ENCODE measurements around the gene RFLNA.

The RFLNA gene

DNA sequence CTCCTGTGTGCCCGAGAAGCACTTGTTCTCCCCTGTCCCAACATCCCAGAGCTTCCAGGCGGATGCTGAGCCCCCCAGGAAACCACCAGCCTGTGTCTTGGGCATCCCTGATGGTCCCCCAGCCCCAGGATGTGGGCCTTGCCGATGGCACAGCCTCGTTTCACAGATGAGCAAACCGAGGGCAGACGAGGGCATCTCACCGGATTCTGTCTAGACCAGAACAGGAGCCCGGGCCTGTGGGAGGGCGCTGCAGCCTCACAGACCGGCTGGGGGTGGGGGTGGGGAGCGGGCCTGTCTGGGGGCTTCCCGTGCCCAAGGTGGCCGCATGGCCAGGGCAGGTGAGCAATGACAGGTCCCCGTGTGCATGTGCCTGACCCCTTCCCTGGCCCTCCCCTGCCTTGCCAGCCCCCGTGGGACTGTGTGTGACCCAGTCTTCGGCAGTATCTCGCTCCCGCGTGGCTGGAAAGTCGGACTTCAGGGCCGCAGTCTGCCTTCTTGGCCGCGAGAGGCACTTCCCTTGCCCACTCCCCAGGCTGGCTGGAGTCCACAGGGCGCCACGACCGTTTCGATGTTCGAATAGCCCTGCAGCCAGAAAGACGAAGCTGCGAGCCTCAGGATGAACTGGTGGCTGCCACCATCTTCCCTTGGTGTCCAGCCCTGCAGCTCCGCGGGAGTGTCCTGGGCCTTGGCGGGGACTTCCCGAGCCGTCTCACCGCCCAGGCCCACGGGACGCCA lies 8.9 kb downstream of the RFLNA start:
- DNase-seq (ENCODE audit: low read depth) = no peak

DNA sequence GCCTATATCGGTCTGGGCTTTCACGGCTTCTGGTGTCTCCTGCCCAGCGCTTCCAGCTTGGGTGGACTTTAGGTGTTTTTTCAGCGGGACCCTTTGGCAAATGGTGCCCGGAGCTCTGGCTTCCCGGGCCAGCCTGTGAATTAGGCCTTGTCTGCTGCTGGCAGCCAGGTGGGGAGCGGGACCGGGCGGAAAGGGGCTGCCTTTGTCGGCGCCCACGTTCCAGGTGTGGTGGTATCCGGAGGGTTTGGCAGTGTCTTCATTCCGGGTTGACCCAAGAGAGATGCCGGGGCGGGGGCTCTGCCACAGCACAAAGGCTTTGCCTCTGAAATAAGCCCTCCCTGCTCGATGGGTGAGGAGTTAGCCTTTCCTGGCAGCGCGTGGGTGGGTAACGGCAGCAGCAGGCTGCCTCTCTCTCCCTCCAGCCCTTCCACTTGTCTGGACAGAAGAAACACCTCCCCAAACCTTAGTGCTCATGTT lies 9.5 kb downstream of the RFLNA start:
- DNase-seq (ENCODE audit: low read depth) = no peak

DNA sequence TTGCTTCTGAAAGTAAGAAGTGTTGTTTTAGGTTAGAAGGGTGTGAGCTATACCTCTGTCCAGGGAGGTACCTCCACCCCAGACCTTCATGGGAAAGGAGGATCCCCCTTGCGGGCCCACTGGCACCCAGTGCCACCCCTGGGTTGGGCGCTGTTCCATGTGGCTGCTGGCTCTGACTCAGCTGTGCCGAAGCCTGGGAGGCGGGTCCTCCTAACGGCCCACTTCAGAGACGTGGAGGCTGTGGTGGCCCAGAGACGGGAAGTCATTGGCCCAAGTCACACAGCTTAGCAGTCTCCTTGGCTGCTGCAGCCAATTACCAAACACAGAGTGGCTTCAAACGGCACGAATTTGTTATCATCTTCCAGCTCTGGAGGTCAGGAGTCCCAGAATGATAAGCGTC lies 10.2 kb downstream of the RFLNA start:
- DNase-seq (ENCODE audit: low read depth) = no peak

DNA sequence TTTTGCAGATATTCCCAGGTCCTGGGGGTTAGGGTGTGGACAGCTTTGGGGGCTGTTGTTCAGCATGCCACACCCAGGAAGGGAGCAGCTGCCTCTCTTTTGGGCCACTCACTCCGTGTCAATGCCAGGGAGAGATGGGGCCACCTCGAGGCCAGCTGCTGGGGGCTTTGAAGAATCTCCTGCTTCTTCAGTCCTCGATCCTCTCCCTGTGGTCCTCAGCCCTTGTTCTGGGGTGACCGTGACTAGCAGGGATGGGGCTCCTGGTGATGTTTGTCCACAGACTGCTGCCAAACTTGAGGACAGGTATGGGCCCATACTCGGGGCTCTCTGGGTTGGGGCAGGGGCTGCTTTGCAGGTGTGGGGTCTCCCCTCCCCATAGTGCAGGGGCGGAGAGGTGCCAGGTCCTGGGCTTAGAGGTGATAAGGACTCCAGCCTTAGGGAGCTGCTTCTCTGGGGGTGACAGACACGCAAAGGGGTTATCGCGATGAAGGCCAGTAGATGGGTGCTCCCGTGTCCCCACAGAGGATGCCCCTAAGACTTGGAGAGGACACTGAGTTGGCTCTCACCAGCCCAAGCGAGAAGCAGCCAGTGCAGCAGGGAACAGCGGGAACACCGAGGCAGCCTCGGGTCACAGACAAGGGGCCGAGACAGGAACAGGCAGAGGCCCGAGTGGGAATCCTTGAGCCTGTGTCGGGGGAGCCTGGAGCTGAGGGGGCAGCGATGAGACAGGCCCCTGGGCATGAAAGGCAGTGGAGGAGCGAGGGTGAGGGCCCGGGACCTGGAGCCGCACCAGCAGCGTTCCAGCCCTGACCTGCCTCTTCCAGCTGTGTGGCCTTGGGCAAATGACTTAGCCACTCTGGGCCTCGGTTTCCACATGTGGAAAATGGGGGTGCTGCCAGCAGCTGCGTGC lies 11.1 kb downstream of the RFLNA start:
- no peak for DNase-seq (ENCODE audit: low read depth)

DNA sequence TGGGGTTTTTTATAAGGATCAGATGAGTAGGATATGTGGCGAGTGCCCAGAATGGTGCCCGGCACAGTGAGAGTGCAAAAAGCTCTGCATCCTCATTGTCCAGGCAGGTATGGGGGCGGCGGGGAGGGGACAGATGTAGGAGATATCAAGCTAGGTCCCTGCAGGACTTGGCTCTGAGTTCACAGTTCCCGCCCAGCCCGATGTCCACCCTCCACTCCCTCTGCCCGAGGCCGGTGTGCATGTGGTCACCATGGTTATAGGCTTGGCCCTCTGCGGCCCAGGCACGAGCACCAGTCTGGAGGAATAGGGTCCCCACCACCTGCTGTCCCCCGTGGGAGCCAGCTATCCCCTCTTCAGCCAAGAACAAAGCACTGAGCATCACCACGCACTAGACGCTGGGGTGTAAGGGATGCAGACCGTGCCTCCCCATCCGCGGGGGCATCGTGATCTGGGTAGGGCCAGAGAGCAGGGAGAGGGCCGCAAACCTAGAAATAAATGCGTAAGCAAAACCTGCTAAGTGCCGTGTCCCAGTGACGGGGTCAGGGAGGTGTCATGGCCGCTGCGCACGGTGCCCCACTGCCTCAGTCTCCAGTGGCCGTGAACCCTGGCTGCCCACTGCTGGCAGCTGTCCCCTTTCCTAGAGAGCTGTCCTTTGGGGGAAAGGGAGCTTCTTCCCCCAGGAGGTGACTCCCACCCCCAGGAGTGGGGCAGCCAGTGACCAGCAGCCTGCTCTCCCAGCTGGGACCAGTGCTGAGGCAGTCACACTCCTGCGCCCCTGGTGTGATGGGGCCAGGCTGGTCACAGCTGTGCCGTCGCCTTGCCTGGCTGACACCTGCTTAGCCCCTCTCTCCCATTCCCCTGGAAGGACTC lies 12.0 kb downstream of the RFLNA start:
- no peak for DNase-seq (ENCODE audit: low read depth)

DNA sequence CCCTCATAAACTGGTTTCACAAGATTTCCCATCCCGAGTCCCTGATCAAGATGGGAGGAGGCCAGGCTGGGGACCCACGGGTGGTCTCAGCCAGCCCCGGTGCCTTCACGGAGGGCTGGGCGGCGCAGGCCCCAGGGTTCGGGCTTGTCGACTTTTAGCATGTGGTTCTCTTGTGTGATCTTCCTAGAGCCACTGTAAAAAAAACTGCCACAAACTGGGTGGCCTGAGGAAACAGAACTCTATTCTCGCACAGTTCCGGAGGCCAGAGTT lies 12.6 kb downstream of the RFLNA start:
- no peak for DNase-seq (ENCODE audit: low read depth)

DNA sequence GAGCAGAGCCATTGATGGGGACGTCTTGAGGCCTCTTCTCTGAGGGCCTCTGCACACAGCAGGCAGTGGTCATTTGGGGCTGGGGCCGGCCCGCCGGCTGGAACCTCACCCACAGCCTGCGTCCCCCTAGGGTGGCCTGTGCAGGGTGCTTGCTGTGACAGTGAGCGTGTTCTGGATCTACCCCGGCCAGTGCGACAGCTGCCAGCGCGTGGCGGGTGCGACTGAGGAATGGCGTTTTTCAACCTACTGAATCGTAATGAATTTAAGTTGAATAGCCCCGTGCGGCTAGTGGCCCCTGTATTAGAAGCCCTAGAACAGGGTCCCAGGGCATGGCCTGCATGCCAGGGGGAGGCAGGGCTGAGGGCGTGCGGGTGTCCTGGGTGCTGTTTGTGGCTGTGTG lies 13.8 kb downstream of the RFLNA start:
- DNase-seq (ENCODE audit: low read depth) = no peak

DNA sequence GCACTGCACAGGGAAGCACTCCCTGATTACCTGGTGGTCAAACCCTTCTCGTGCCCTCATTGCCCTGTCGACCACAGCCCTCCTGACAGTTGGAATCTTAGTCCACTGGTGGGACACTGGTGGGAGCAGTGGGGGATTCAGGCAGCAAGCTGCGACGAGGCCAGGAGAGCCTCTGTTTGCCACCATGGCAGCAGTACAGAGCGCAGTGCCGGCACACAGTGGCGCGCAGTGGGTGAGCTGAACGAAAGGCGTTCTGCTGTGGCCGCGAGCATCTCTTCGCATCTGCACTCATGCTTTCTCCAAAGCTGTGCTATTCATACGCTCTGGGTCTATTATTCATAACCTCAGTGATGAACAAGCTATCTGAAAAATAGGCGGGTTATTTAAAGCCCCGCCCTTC lies 14.3 kb downstream of the RFLNA start:
- no peak for DNase-seq (ENCODE audit: low read depth)

DNA sequence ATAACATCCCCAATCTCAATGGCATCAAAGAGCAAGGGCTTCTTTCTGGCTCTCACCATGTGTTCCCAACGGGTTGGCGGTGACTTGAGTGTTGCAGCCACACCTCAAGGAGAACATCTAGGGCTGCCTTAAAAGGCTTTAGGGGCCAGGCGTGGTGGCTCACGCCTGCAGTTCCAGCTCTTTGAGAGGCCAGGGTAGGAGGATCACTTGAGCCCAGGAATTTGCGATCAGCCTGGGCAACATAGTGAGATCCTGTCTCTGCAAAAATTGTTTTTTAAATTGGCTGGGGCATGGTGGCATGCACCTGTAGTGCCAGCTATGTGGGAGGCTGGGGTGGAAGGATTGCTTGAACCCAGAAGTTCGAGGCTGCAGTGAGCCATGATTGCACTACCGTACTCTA lies 14.9 kb downstream of the RFLNA start:
- DNase-seq (ENCODE audit: low read depth) = no peak

DNA sequence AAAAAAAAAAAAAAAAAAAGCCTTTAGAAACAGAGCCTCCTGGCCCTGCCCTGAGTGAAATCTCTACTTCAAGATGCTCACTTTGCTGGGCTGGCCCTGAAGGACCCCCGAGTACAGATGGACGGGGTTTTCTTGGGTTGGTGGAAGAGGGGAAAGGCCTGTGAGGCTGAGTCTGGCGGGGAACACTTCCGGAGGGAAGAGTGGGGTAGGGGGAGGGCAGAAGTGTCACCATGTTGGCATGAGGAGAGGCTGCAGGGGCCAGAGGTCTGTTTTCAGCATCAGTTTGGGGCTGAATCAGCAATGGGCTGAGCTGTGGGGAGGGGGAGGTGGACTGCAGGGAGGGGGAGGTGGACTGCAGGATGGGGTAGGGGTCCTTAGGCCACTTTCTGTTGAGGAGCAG lies 15.3 kb downstream of the RFLNA start:
- DNase-seq (ENCODE audit: low read depth) = no peak

DNA sequence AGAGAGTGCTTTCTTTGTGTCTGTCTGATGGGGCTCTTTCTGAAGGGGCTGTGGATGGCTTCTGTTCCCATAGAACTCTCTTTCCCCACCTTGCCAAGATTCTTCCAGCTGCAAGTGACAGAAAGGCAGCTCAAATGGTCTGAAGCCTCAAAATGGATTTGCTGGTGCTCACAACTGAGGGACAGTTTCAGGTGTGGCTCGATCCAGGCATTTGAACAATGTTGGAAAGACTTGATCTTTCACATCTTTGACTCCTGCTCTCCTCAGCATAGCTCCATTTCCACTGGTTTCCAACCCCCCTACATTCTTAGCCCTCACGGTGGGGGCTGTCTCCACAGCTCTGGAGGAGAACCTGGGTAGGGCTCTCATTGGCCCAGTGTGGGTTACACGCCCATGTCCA lies 15.9 kb downstream of the RFLNA start:
- DNase-seq (ENCODE audit: low read depth) = no peak

DNA sequence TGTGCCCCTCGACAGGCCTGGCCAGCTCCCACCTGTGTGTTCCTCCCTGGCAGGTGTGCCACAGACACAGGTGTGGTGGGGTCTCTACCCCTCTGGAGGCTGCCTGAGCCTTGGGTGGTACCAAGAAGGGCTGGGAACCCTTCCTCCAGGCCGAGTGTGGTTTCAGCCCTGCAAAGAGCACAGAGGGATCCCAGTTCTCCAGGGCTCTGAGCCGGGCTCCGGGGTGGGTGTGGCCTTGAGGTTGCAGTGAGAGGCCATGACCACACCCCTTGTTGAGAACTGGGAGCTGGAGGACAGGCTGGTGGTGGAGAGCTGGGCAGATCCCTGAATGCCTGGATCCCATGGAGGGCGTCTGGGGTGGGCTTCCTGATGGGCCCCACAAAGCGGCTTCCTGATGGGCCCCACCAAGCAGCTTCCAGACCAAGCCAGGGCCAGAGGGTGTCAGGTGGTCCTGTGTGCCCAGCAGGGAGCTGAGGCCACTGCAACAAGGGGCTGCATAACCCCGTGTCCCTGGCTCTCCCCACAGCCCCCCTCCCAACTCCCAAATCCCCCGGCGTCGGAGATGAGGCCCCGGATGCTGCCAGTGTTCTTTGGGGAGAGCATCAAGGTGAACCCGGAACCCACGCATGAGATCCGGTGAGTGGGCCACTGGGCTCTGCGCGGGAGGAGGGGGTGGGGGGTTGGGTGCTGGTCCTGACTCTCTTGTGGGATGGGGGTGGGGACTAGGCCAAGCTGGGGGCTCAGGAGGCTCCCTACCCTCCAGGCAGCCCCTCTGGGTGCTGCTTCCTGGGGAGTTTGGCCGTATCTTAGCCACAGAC lies 16.6 kb downstream of the RFLNA start:
- no peak for DNase-seq (ENCODE audit: low read depth)

DNA sequence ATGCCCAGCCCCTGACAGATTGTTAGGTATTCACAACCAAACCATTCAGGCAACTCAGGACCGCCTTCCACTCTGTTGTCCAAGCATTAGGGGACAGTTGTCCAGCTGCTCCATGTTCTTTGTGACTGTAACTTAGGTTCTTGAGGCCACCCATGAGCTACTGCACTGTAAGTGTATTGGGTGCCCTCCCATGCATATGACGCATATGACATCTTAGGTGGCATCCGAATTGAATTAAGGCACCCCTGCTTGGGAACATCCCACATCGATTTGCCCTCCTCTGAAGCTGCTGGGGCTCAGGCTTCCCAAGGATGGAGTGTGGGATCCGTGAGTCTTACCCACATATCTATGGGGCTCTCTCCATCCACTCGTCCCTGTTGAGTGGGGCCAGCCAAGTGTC lies 17.7 kb downstream of the RFLNA start:
- DNase-seq (ENCODE audit: low read depth) = no peak

DNA sequence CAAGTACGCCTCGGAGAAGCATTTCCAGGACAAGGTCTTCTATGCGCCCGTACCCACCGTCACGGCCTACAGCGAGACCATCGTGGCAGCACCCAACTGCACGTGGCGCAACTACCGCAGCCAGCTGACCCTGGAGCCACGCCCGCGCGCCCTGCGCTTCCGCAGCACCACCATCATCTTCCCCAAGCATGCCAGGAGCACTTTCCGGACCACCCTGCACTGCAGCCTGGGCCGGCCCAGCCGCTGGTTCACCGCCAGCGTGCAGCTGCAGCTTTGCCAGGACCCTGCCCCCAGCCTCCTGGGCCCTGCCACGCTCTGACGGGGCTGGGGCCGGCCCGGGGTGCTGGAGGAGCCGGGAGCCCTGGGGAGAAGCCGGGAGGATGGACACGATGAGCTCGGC lies 19.3 kb downstream of the RFLNA start:
- DNase-seq (ENCODE audit: low read depth) = no peak

DNA sequence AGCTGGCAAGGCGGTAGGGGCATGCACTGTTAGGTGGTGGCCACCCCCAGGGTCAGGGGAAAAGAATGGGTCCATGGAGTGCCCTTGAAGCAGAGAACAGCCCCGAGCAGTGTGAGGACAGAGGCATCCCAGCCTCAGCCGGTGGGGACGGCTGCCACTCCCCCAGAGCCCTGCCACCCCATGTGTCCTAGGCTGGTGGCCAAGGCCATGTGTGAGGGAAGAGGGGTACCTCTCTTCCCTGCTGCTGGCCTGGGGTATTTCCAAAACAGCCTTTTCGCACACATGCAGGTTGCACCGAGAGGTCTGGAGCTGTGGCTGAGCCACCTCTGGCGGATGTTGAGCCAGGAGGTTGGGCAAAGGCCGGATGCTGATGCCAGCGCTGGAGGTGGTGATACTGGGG lies 19.9 kb downstream of the RFLNA start:
- no peak for DNase-seq (ENCODE audit: low read depth)

DNA sequence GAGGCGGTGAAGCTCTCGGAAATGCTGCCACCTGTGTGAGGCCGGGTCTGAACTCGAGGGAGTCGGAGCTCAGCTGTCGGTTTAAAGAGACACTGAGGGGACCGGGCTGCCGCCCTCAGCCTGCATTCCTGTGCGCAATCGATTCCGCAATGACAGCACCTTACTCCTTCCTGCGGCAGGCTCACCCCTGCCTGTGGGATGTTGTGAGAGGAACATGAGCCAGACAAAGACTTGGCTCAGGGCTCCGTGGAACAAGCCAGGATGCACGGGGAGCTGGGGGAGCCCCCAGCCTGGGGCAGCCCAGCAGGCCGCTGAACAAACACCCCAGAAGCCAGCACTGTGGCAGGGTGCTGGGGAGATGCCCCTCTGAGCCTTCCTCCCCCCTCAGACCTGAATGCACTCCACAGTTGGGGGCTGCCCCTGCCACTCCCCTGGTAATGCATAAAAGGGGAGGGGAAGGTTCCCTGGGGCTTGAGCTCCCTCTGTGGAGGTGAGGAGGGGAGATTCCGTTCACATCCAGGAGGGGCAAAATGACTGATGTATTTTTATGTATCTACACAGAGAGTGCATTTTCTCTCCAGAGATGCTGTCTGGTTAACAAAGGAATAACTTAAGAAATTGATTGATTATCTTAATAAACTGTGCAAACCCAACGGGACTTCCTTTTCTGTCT lies 20.6 kb downstream of the RFLNA start:
- DNase-seq (ENCODE audit: low read depth) = no peak

DNA sequence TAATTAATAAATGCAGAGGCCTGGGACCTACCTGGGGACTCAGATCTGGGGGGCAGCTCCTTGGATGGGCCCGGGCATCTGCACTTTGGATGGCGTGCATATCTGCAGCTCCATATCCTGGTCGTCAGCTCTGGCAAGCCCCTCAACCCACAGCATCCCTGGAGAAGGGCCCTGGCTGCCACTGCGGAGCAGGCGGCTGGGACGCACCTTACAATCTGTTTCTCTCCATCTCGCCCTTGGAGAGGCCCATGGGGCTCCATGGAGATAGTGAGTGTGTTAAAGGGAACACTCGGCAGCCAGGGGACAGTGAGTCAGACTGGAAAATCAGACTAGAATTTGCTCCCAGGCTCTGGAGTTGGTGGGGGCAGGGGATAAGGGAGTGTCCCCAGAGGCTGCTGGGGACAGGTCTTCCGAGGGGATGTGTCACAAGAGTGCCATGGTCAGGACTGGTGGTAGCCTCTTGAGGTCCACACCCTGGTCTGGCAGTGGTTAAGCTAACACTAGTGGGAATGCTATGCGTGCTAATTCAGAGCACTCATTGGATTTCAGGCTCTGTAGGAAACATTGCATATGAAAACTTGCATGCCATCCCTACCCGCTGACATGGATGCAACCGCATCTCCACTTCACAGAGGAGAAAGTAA lies 21.5 kb downstream of the RFLNA start:
- no peak for DNase-seq (ENCODE audit: low read depth)

DNA sequence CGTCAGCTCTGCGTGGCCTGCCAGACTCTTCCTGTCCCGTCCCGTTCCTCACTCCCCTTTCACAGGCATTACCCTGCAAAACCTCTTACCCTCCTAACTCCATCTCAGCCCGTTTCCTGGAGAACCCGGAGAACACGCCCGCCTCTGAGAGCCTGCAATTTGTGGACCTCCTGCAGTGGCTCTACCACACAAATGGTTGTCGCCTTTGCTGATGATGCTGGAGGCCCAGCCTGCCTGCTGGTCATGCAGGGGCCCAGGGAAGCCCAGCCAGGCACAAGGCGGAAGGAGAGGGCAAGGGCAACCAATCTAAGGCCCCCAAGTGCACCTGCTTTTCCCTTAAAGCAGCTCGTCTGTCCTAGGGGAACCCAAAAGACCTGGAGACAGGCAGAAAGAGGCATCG lies 22.5 kb downstream of the RFLNA start:
- DNase-seq (ENCODE audit: low read depth) = no peak

DNA sequence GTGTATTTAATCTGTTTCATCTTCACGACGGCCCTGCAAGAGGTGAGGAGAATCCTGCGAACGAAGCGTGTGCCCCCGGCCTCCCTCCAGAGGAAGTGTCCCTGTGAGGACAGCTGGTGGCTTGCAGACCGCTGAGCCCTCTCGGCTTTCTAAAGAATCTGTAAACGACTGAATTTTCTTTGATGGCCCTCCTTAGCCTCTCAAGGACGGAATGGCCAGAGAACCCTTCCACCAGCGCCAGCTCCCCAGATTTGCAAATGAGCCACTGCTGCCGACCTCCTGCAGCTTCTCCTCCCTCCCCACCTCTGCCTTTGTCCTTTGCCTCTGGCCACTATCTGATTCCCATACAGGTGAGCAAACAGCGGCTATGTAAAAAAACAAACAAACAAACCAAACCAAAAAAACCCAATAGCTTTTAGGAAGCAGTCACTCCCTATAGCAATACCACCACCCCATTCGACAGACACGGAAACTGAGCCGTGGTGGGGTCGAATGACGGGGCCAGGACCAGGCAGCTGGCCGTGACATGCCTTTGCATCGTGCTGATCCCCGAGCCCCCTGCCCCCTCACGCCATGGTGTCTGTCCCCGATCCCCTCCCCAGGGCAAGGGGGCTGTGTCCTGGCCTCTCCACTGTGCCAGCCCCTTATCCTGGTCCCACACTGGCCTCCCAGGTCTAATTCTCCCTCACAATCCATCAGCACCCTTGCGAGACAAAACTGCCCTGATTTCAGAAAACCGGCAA lies 23.6 kb downstream of the RFLNA start:
- DNase-seq (ENCODE audit: low read depth) = no peak
